ENCODE measurements around the gene CEP72.

- TF ChIP-seq CTCF (IDR thresholded peaks at IDR 0.05) (no peak), JUND (IDR thresholded peaks at IDR 0.05) (no peak), POLR2AphosphoS5 (IDR thresholded peaks at IDR 0.05; ENCODE audit: low read depth, low read length) (no peak)
Observed at GRCh38 chr5:674630-675011, 62.5 kb downstream of the CEP72 start.

All from SK-N-SH (cell line).